Astrocyte (in vitro differentiated cells and primary cell): ENCODE measurements around the gene STXBP3. TPM values are rescaled to one million over a fixed set of nuclear protein-coding genes. Genes with fewer than 3 reads are reported as not detected.
A peak's percentile ranks its signal among the peaks of the same experiment; 100 is the strongest.

ENCODE experiments used
- DNase-seq: peaks from one replicate; pipeline ENCODE4 v3.0.0-alpha.2; 2010; ENCODE audit warnings: low read depth
- FAIRE-seq: peaks from 2 replicates; lab custom pipeline; 2011; peaks lifted over from hg19 to GRCh38; lab: Jason Lieb, UNC
- H2AFZ ChIP-seq: 2 replicates; pipeline ENCODE4 v1.6.0; 2012; ENCODE audit warnings: low read depth, low read length, inconsistent platforms
- H3K27ac ChIP-seq: 2 replicates; pipeline ENCODE4 v1.5.1; 2011; ENCODE audit warnings: low read depth, low read length, inconsistent platforms
- H3K27me3 ChIP-seq: 2 replicates; pipeline ENCODE4 v1.6.0; 2011; ENCODE audit warnings: low read length, inconsistent platforms; ENCODE audit not compliant: insufficient read depth
- H3K36me3 ChIP-seq: 2 replicates; pipeline ENCODE4 v1.5.1; 2011; ENCODE audit warnings: low read length, inconsistent platforms; ENCODE audit not compliant: insufficient read depth
- H3K4me1 ChIP-seq: 2 replicates; pipeline ENCODE4 v1.5.1; 2011; ENCODE audit warnings: low read length, inconsistent platforms; ENCODE audit not compliant: insufficient read depth
- H3K4me2 ChIP-seq: 2 replicates; pipeline ENCODE4 v1.6.0; 2012; ENCODE audit warnings: low read length, inconsistent platforms
- H3K4me3 ChIP-seq: 2 replicates; pipeline ENCODE4 v1.5.1; 2011; ENCODE audit warnings: low read depth, mild to moderate bottlenecking, low read length, inconsistent platforms; ENCODE audit not compliant: insufficient read depth
- H3K79me2 ChIP-seq: 2 replicates; pipeline ENCODE4 v1.6.0; 2012; ENCODE audit warnings: mild to moderate bottlenecking, low read length, inconsistent platforms; ENCODE audit not compliant: insufficient read depth
- H3K9ac ChIP-seq: 2 replicates; pipeline ENCODE4 v1.6.0; 2012; ENCODE audit warnings: mild to moderate bottlenecking, low read length, inconsistent platforms
- H3K9me3 ChIP-seq: 2 replicates; pipeline ENCODE4 v1.5.1; 2012; ENCODE audit warnings: low read depth, mild to moderate bottlenecking, low read length, inconsistent platforms; ENCODE audit not compliant: insufficient read depth
- H4K20me1 ChIP-seq: 2 replicates; pipeline ENCODE4 v1.6.0; 2012; ENCODE audit warnings: low read length, inconsistent platforms; ENCODE audit not compliant: insufficient read depth
- H3K27ac Mint-ChIP-seq: one replicate; pipeline ENCODE4 v1.8.0; 2021; ENCODE audit warnings: mild to moderate bottlenecking, mixed read lengths; ENCODE audit not compliant: unreplicated experiment
- H3K27me3 Mint-ChIP-seq: one replicate; pipeline ENCODE4 v1.8.0; 2021; ENCODE audit warnings: low read depth, mixed read lengths; ENCODE audit not compliant: unreplicated experiment
- H3K36me3 Mint-ChIP-seq: one replicate; pipeline ENCODE4 v1.8.0; 2021; ENCODE audit warnings: low read depth, mixed read lengths; ENCODE audit not compliant: unreplicated experiment
- H3K4me1 Mint-ChIP-seq: one replicate; pipeline ENCODE4 v1.8.0; 2021; ENCODE audit warnings: low read depth, mixed read lengths; ENCODE audit not compliant: unreplicated experiment
- H3K4me3 Mint-ChIP-seq: one replicate; pipeline ENCODE4 v1.8.0; 2021; ENCODE audit warnings: mild to moderate bottlenecking, moderate library complexity, mixed read lengths; ENCODE audit not compliant: unreplicated experiment
- H3K9me3 Mint-ChIP-seq: one replicate; pipeline ENCODE4 v1.8.0; 2021; ENCODE audit warnings: mild to moderate bottlenecking, mixed read lengths; ENCODE audit not compliant: unreplicated experiment
- CTCF ChIP-seq: IDR thresholded peaks from 2 replicates; pipeline ENCODE4 v1.5.1; 2011; ENCODE audit warnings: low read depth, mild to moderate bottlenecking, inconsistent platforms, low read length, moderate library complexity; ENCODE audit not compliant: insufficient read depth
- EZH2 ChIP-seq: IDR thresholded peaks from 2 replicates; pipeline ENCODE4 v1.6.1; 2012; ENCODE audit warnings: mild to moderate bottlenecking, low read length, inconsistent platforms; ENCODE audit not compliant: insufficient read depth
- total RNA-seq: library from RNA; stranded (reverse); gene quantifications from 2 replicates; pipeline ENCODE4 v1.2.1, GENCODE V29; 2021

The STXBP3 gene
- total RNA-seq, 1 donor from 2014 or later: 48.5 TPM

- H3K4me2 ChIP-seq: no peak overlapping the region
- no peak overlapping the region for H3K27ac Mint-ChIP-seq
- no peak overlapping the region for H2AFZ ChIP-seq
- H3K4me1 Mint-ChIP-seq: peaks cover 48% of the 10 kb centered on the region
- H3K4me1 ChIP-seq: peaks cover 28% of the 10 kb centered on the region
- H3K27me3 ChIP-seq: no peaks in the 10 kb centered on the region
- no peaks in the 10 kb centered on the region for H4K20me1 ChIP-seq
- no peak overlapping the region for H3K4me3 Mint-ChIP-seq
- DNase-seq (no peak), FAIRE-seq (no peak)
- no peaks in the 10 kb centered on the region for H3K36me3 ChIP-seq
- no peaks in the 10 kb centered on the region for H3K9me3 ChIP-seq
- H3K27me3 Mint-ChIP-seq: no peaks in the 10 kb centered on the region
- H3K4me3 ChIP-seq: no peak overlapping the region
- H3K36me3 Mint-ChIP-seq: no peaks in the 10 kb centered on the region
- H3K9ac ChIP-seq: no peak overlapping the region
- H3K79me2 ChIP-seq: no peaks in the 10 kb centered on the region
- H3K27ac ChIP-seq: no peak overlapping the region
- H3K9me3 Mint-ChIP-seq: no peaks in the 10 kb centered on the region
- TF ChIP-seq EZH2 (no peak), CTCF (no peak)
These were observed 28.6 kb upstream of the STXBP3 start for GRCh38 chr1:108717774-108718316.

GRCh38 chr1:108718927-108719655 is 27.4 kb upstream of the STXBP3 start:
- H3K27ac Mint-ChIP-seq: peak overlapping the region; percentile 99
- TF ChIP-seq EZH2: no peak
- TF ChIP-seq CTCF: no peak
- Histone ChIP-seq H3K27me3 (no peaks in the 10 kb centered on the region), H3K36me3 (no peaks in the 10 kb centered on the region), H3K4me2 (peak overlapping the region; percentile 81), H2AFZ (peak overlapping the region; percentile 49), H3K27ac (peak overlapping the region; percentile 85), H3K4me1 (peaks cover 28% of the 10 kb centered on the region), H3K4me3 (no peak overlapping the region), H3K9me3 (no peaks in the 10 kb centered on the region), H3K9ac (peak overlapping the region; percentile 58), H4K20me1 (no peaks in the 10 kb centered on the region), H3K79me2 (no peaks in the 10 kb centered on the region)
- peaks cover 43% of the 10 kb centered on the region for H3K4me1 Mint-ChIP-seq
- H3K4me3 Mint-ChIP-seq: no peak overlapping the region
- H3K27me3 Mint-ChIP-seq: no peaks in the 10 kb centered on the region
- DNase-seq (no peak), FAIRE-seq (no peak)
- no peaks in the 10 kb centered on the region for H3K9me3 Mint-ChIP-seq
- H3K36me3 Mint-ChIP-seq: no peaks in the 10 kb centered on the region
